ENCODE results near the gene ACOX3.

GRCh38 chr4:8405516-8405875 is 35.0 kb downstream of the ACOX3 start:
- TF ChIP-seq CTCF (IDR thresholded peaks at IDR 0.05) (no peak), EP300 (IDR thresholded peaks at IDR 0.05) (no peak)
